Measurements from ENCODE around the gene FSTL1. TPM values are rescaled to one million over a fixed set of nuclear protein-coding genes. Genes with fewer than 3 reads are reported as not detected.

The FSTL1 gene
- total and polyA plus RNA-seq, 2 of the 8 experiments (the other 6 are each of a cell fraction or from before 2014, with no cell fraction given), result 158 to 516 TPM

DNA sequence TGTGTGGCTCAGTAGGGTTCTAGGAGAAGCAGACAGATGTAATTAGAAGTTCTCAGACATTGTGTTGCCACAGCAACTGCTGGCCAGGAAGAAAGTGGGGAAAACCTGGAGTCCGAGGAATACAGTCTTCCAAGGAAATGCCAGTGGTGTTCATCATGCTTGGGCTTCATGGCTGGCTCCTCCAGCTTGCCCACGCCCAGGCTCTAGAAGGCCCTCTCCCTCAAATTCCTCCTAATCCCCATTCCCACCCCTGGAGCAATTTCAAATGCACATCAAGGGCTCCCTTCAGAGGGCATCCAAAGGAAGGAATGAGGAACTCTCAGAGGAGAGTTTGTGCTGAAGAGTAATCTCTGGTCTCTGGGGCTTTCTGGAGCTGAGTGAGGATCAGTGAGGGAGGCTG lies 21.9 kb downstream of the FSTL1 start (continued):
- TF ChIP-seq, protein P1, sequence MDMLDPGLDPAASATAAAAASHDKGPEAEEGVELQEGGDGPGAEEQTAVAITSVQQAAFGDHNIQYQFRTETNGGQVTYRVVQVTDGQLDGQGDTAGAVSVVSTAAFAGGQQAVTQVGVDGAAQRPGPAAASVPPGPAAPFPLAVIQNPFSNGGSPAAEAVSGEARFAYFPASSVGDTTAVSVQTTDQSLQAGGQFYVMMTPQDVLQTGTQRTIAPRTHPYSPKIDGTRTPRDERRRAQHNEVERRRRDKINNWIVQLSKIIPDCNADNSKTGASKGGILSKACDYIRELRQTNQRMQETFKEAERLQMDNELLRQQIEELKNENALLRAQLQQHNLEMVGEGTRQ (IDR thresholded peaks at IDR 0.05; ENCODE audit: low read length), result no peak
- TF ChIP-seq TAF1 (IDR thresholded peaks at IDR 0.05; ENCODE audit: low read depth, low read length), result no peak
